BLaER1 treated with 17β-estradiol and CSF1 and Interleukin-3, amounts not matched to agents 10 nM and 100 nM (cell line): ENCODE data around the gene USP37.

Experiments used
- H3K27ac ChIP-seq, 11 experiments: shearing (Covaris generic); formaldehyde crosslinking; 2 replicates each; pipeline ENCODE4 v1.8.1; 2022
- H3K27me3 ChIP-seq, 11 experiments: shearing (Covaris generic); formaldehyde crosslinking; 2 replicates each; pipeline ENCODE4 v1.8.1; 2022
- H3K36me3 ChIP-seq, 11 experiments: shearing (Covaris generic); formaldehyde crosslinking; 2 replicates each; pipeline ENCODE4 v1.8.1; 2022
- H3K4me1 ChIP-seq, 10 experiments: shearing (Covaris generic); formaldehyde crosslinking; 2 replicates each; pipeline ENCODE4 v1.8.1; 2022
- H3K4me2 ChIP-seq, 11 experiments: shearing (Covaris generic); formaldehyde crosslinking; 2 replicates each; pipeline ENCODE4 v1.8.1; 2022
- H3K4me3 ChIP-seq, 10 experiments: shearing (Covaris generic); formaldehyde crosslinking; 2 replicates each; pipeline ENCODE4 v1.8.1; 2022
- H3K9ac ChIP-seq, 11 experiments: shearing (Covaris generic); formaldehyde crosslinking; 2 replicates each; pipeline ENCODE4 v1.8.1; 2022
- H3K9me3 ChIP-seq, 11 experiments: shearing (Covaris generic); formaldehyde crosslinking; replicated peaks in 1 of 11; 2 replicates each; pipeline ENCODE4 v1.8.1; 2022
- H4K20me1 ChIP-seq, 11 experiments: shearing (Covaris generic); formaldehyde crosslinking; 2 replicates each; pipeline ENCODE4 v1.8.1; 2022
- Cebpa-rat ChIP-seq, 11 experiments: shearing (Covaris generic); IDR thresholded peaks; 2 replicates each; pipeline ENCODE4 v1.8.1; 2022

The USP37 gene

DNA sequence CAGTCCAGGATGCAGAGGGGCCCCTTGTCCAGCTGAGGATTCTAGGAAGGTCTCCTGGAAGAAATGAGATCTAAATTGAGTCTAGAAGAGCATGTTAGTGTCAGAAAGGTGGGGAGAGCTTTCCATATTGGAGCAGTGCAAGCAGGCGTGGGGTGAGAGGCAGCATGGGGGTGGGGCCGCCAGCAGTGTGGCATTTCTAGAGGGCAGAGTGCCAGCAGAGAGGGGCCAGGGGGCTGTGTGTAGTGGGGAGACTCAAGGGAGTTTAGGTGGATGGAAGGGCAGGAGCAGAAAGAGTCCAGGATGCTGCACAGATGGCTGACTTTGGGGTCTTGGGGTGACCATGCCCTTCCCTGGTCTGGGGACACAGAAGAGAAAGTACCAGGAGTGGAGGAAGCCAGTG, 147.1 kb downstream of the USP37 start:
- H3K9me3 ChIP-seq: no peaks in the 10 kb centered on the region
- no peak overlapping the region for H3K4me3 ChIP-seq
- TF ChIP-seq Cebpa-rat (IDR thresholded peaks at IDR 0.05): no peak
- no peak overlapping the region; a peak in 1 of 22 replicates for H3K4me2 ChIP-seq
- no peaks in the 10 kb centered on the region; a peak in 1 of 20 replicates for H3K4me1 ChIP-seq
- H3K27me3 ChIP-seq: no peaks in the 10 kb centered on the region
- no peaks in the 10 kb centered on the region for H3K36me3 ChIP-seq
- no peak overlapping the region for H3K27ac ChIP-seq
- no peaks in the 10 kb centered on the region for H4K20me1 ChIP-seq
- H3K9ac ChIP-seq: no peak overlapping the region

DNA sequence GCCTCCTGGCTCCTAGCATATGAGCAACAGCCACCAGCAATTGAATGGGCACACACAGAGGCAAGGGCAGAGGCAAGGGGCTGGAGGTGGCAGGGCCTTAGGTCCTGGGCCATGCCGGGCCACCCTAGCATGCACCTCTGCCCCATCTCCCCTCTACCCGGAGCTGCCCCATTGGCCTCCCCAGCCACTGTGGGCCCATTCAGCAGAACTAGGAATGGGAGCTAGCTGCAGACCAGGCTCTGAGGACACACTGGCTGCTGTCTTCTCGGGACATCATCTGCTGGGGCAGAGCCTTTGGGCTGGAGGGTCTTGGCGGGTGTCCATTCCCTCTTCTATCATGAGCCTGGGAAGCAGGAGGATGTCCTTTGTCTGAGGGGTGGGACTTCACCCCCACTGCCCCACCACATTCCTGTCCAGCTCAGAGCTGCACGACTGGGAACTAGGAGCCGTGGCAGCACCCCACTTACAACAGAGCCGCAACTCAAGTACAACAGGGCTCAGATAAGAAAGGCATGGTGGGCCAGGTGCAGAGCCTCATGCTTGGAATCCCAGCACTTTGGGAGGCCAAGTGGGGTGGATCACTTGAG, 148.4 kb downstream of the USP37 start:
- H3K27me3 ChIP-seq: no peaks in the 10 kb centered on the region
- H3K4me2 ChIP-seq: no peak overlapping the region
- no peaks in the 10 kb centered on the region for H3K9me3 ChIP-seq
- H3K9ac ChIP-seq: no peak overlapping the region
- no peak for TF ChIP-seq Cebpa-rat (IDR thresholded peaks at IDR 0.05)
- H3K4me1 ChIP-seq: no peaks in the 10 kb centered on the region; a peak in 1 of 20 replicates
- H3K36me3 ChIP-seq: no peaks in the 10 kb centered on the region
- H3K27ac ChIP-seq: no peak overlapping the region
- no peak overlapping the region for H3K4me3 ChIP-seq
- no peaks in the 10 kb centered on the region for H4K20me1 ChIP-seq

DNA sequence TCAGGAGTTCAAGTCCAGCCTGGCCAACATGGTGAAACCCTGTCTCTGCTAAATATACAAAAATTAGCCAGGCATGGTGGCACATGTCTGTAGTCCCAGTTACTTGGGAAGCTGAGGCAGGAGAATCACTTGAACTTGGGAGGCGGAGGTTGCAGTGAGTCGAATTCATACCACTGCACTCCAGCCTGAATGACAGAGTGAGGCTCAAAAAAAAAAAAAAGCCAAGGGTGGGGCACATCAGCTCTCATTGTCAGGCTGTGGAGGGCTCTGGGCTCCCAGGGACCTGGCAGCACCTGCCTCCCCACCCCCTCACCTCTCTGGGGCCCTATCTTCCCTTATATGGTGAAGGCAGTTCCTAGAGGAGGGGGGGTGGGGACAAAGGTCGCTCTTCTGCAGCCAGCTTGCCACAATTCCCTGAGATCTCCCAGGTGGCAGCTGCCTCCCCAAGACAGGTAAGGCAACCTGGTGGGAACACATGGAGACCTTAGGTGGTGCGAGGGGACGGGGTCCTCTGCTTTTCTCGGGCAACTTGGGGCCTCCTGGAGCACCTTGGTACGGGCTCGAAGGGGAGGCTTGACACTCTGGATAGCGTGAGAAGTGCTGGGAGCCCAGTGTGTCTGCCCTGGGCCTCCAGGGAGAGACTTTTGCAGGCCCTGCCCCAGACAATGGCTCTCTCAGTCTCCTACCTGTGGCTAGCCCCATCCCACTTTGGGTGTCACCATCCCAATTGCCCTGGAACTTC, 149.3 kb downstream of the USP37 start, which contains the start of gene VIL1:
Gene VIL1, plus strand, starts transcription at position 407 of the 742 bp plus-strand sequence. CDS start 4,656 bp downstream, outside the sequence.
- Histone ChIP-seq H3K9me3 (no peaks in the 10 kb centered on the region), H3K4me3 (no peak within 1 kb of the TSS), H3K27ac (no peak within 1 kb of the TSS), H3K9ac (no peak within 1 kb of the TSS), H3K4me1 (no peaks in the 10 kb centered on the region; a peak in 1 of 20 replicates), H3K4me2 (no peak within 1 kb of the TSS), H4K20me1 (no peaks in the 10 kb centered on the region), H3K27me3 (no peaks in the 10 kb centered on the region), H3K36me3 (no peaks in the 10 kb centered on the region)
- TF ChIP-seq Cebpa-rat (IDR thresholded peaks at IDR 0.05): no peak

DNA sequence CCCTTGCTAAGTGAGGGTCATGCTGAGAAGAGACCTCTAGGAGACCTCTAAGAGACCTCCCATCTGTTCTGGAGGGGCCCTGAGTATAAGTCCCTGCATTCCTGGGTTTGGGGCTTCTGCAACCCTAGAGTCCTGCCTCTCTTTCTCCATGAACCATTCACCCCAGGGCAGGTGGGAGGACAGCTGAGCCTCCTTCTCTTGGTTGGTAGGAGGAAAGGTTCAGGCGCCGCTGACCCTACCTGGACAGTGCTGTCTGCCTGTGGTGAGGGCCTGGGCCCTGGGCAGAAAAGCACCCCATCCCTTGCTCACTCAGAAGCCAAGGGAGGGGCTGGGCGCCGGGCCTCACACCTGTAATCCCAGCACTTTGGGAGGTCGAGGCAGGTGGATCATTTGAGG, 149.8 kb downstream of the USP37 start:
- Histone ChIP-seq H3K4me1 (no peaks in the 10 kb centered on the region), H3K4me2 (no peak overlapping the region), H3K27ac (no peak overlapping the region), H4K20me1 (no peaks in the 10 kb centered on the region), H3K27me3 (no peaks in the 10 kb centered on the region), H3K9me3 (no peaks in the 10 kb centered on the region), H3K9ac (no peak overlapping the region), H3K36me3 (no peaks in the 10 kb centered on the region), H3K4me3 (no peak overlapping the region)
- no peak for TF ChIP-seq Cebpa-rat (IDR thresholded peaks at IDR 0.05)

DNA sequence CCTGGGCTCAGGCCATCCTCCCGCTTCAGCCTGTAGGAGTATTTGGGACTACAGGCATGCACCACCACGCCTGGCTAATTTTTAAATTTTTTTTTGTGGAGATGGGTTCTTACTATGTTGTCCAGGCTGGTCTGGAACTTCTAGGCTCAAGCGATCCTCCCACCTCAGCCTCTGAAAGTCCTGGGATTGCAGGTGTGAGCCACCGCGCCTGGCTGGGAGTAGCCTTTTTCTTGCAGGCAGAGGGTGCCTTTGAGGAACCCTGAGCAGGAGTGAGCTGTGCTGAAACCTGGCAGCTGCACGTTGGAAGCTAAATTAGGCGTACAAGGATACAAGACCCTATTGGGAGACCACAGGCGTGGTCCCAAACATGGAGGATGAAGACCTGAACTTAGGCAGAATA, 160.4 kb downstream of the USP37 start:
- Histone ChIP-seq H3K4me1 (peaks cover 56 to 63% (median 61%) of the 10 kb centered on the region in 10 experiments), H3K27me3 (no peaks in the 10 kb centered on the region), H3K36me3 (peaks cover 19 to 29% (median 27%) of the 10 kb centered on the region in 11 experiments), H3K4me2 (peak overlapping the region; percentile 87 to 98 (median 93)), H3K9me3 (no peaks in the 10 kb centered on the region), H3K9ac (peak overlapping the region in 8 of 11 experiments; percentile 11 to 84 (median 74); a peak in 9 of 22 replicates), H4K20me1 (peaks cover 0 to 33% (median 15%) of the 10 kb centered on the region in 11 experiments; a peak in 10 of 22 replicates), H3K27ac (peak overlapping the region in 9 of 11 experiments; percentile 1 to 88 (median 82); a peak in 12 of 22 replicates), H3K4me3 (peak overlapping the region in 2 of 10 experiments; percentile 40 to 58; a peak in 2 of 20 replicates)
- TF ChIP-seq Cebpa-rat (IDR thresholded peaks at IDR 0.05): no peak

DNA sequence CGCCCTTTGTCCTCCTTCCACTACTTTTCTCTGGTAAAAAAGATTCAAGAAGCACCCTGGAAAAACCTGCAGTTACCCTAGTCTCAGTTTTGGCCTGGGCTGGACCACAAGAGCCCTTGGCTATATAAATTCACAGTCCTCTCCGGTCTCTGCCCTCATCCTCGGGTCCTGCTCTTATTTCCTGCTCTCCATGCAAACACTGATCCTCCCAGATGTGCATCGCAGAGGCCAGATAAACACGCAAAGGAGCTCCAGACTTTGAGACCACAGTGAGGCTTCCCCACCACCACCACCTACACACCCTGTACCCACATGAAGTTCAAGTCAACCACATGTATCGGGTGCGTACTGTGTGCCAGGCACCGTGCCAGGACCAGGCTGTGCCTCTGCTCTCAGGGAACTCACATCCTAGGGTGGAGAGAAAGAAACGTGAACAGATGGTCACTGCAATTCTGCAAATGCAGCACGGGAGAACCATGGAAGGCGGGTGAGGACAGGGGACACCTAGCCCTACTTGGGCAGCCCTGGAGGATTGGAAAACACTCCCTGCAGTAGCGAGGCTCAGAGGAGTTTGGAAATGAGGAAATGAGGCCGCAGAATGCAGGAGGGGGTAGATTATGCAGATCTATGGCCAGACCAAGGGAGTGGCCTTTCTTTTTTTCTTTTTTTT, 161.1 kb downstream of the USP37 start:
- Histone ChIP-seq H3K4me3 (peak overlapping the region; percentile 37 to 67 (median 56); a peak in 19 of 20 replicates), H3K9ac (peak overlapping the region; percentile 65 to 84 (median 78)), H3K27me3 (no peaks in the 10 kb centered on the region), H3K4me2 (peak overlapping the region; percentile 87 to 98 (median 93)), H3K9me3 (no peaks in the 10 kb centered on the region), H3K36me3 (peaks cover 25 to 35% (median 33%) of the 10 kb centered on the region in 11 experiments), H4K20me1 (peaks cover 5 to 39% (median 22%) of the 10 kb centered on the region in 11 experiments; a peak in 12 of 22 replicates), H3K27ac (peak overlapping the region; percentile 33 to 88 (median 82); a peak in 21 of 22 replicates), H3K4me1 (peaks cover 59 to 67% (median 63%) of the 10 kb centered on the region in 10 experiments)
- no peak for TF ChIP-seq Cebpa-rat (IDR thresholded peaks at IDR 0.05)

DNA sequence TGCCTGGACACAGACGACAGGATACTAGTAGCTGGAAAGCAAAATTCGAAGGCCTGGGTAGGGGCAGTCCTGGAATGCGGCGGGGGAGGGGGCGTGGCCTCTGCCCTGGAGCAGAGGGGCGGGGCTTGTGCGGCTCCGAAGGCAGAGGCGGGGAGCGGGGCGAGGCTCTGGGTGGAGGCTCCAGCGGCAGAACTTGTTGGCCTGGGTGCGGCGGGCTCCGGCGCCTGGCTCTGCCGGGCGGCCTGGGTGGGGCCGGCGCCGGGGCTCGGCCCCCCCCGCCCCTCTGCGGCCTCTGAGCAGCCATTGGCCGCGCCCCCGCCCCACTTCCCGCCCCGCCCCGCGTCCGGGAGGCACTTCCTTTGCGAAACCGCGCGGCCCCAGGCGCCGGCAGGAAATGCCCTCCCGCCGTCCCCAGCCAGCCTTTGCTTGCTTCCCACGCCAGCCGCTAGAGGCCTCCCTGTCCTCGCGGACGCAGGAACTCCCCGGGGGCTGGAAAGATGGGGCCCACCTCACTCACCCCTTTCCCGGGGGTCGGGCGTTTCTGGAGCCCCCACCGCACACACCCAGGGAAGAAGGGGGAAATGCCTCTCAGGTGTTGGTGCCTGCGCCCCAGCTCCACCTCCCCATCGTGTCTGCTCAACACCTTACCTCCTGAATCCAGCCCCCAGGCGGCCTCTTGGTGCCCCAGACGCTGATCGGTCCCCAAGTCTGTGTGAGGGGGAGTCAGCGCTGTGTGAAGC, 161.8 kb downstream of the USP37 start:
- Histone ChIP-seq H3K9ac (peak overlapping the region; percentile 69 to 100 (median 94)), H3K4me3 (peak overlapping the region; percentile 37 to 97 (median 58)), H3K9me3 (no peaks in the 10 kb centered on the region), H3K4me1 (peaks cover 66 to 74% (median 70%) of the 10 kb centered on the region in 10 experiments), H3K36me3 (peaks cover 32 to 42% (median 40%) of the 10 kb centered on the region in 11 experiments), H3K27me3 (no peaks in the 10 kb centered on the region), H4K20me1 (peaks cover 11 to 46% (median 28%) of the 10 kb centered on the region in 11 experiments; a peak in 14 of 22 replicates), H3K27ac (peak overlapping the region; percentile 33 to 98 (median 82); a peak in 21 of 22 replicates), H3K4me2 (peak overlapping the region; percentile 90 to 100 (median 98))
- TF ChIP-seq Cebpa-rat (IDR thresholded peaks at IDR 0.05): no peak

DNA sequence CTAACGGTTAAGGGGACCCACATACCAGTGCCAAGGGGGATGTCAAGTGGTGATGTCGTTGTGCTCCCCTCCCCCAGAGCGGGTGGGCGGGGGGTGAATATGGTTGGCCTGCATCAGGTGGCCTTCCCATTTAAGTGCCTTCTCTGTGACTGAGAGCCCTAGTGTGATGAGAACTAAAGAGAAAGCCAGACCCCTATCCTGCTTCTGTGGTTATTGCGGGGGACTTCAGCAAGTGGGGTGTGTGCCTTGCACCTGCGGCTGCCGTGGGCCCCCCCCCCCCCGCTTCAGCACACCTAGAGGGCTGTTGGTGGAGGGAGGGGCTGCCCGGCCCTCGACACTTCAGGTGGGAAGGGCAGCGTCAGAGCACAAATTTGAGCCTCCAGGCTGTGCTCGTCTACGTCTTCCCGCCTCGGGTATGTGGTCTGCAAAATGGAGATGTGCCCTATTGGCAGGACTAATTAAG, 162.4 kb downstream of the USP37 start:
- H3K9me3 ChIP-seq: no peaks in the 10 kb centered on the region
- H3K36me3 ChIP-seq: peaks cover 33 to 47% (median 43%) of the 10 kb centered on the region in 11 experiments
- H3K27ac ChIP-seq: peak overlapping the region; percentile 58 to 98 (median 78)
- H3K27me3 ChIP-seq: no peaks in the 10 kb centered on the region
- H4K20me1 ChIP-seq: peaks cover 14 to 51% (median 33%) of the 10 kb centered on the region in 11 experiments; a peak in 14 of 22 replicates
- H3K9ac ChIP-seq: peak overlapping the region; percentile 69 to 100 (median 94)
- H3K4me3 ChIP-seq: peak overlapping the region; percentile 30 to 97 (median 56)
- H3K4me1 ChIP-seq: peaks cover 71 to 76% (median 74%) of the 10 kb centered on the region in 10 experiments
- TF ChIP-seq Cebpa-rat (IDR thresholded peaks at IDR 0.05): no peak
- H3K4me2 ChIP-seq: peak overlapping the region; percentile 90 to 100 (median 98)
